SH-SY5Y (cell line): Measurements from ENCODE around the gene HTR3B.
A peak's percentile ranks its signal among the peaks of the same experiment; 100 is the strongest.

Experiments used
- GATA2 ChIP-seq: IDR thresholded peaks from 2 replicates; pipeline ENCODE4 v1.6.1; 2011; ENCODE audit warnings: mild to moderate bottlenecking, low read depth, low read length
- GATA3 ChIP-seq: IDR thresholded peaks from 2 replicates; pipeline ENCODE4 v1.6.1; 2011; ENCODE audit warnings: low read depth, mild to moderate bottlenecking, low read length, moderate library complexity

Gene HTR3B

DNA sequence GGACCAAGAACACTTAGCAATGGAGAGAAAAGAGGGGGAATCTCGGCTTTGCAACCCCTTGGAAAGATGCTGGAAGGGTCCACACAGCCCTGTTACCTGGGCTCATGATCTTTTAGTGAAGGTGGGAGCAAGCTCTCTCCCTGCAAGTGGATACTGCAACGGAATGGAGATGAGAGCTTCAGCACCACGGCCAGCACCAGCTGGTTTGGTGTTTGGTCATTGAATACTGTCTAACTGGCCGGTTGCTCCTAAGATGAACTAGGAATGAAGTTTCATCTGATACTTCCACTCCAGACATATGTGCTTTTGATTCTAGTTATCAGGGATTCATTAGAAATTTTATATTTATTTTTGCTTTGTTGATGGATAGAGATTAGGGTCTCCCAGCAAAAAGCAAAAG, 86.6 kb downstream of the HTR3B start:
- TF ChIP-seq GATA3 (no peak), GATA2 (no peak)

DNA sequence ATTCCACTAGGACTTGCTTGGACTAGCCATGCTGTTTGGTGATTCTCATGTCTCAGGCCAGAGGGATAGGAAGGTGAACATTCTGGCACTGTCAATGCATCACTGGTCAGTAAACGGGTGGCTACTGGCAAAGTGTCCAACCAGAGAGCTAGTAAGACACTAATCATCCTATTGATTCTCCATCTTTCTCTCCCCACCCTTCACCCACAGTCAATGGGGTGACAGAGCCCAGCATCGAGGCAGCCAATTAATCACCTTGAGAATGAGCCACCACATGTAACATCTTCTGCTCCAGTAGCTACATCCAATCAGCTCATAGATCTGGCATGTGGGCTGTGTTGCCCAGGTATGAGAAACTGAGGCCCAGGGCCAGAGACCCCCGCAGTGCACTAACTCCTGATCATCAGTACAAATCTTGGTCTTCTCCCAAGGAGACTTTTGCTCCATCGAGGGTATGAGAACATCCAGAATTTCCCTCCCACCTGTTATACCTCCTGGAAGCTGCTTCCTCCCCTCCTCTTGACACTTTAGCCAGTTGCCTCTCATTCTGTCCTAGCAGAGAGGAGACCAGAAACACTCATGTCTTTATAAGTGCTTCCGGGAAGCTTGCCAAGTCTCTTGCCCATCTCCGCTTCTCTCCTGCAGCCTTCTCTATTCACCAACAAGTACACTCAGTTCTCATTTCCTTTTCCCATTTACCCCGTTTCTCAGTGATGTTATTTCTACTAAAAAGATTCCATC, 87.3 kb downstream of the HTR3B start:
- TF ChIP-seq GATA3: no peak
- TF ChIP-seq GATA2: no peak

DNA sequence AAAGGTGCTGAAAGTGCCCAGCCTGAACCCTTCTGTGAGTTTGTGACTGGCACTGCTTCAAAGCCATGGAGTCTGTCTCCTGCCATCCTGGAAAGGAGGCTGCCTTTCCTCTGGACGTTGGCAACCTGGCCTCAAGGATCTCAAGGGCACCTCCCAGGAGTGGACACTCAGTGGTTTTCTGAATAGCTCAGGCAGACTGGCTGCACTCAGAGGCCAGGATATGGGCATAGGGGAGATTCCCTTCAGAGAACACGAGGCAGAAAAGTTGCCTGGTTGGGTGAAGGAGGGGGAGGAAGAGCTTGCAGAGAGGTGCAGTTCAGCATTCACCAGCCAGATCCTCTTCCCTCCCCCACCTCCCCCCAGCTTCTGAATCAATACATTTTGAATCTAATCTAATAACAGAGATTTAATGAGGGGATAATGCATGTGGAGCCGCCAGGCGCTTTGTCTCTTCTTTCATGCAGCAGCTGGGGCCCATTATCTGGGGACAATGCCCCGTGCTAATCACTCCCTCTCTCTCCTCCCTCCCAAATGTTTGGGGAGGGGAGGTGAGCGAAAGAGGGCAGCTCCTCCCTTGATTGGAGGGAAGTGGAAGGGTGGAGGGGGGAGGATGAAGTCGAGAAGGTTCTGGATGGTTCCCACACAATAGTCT, 88.0 kb downstream of the HTR3B start:
- TF ChIP-seq GATA2: no peak
- no peak for TF ChIP-seq GATA3

DNA sequence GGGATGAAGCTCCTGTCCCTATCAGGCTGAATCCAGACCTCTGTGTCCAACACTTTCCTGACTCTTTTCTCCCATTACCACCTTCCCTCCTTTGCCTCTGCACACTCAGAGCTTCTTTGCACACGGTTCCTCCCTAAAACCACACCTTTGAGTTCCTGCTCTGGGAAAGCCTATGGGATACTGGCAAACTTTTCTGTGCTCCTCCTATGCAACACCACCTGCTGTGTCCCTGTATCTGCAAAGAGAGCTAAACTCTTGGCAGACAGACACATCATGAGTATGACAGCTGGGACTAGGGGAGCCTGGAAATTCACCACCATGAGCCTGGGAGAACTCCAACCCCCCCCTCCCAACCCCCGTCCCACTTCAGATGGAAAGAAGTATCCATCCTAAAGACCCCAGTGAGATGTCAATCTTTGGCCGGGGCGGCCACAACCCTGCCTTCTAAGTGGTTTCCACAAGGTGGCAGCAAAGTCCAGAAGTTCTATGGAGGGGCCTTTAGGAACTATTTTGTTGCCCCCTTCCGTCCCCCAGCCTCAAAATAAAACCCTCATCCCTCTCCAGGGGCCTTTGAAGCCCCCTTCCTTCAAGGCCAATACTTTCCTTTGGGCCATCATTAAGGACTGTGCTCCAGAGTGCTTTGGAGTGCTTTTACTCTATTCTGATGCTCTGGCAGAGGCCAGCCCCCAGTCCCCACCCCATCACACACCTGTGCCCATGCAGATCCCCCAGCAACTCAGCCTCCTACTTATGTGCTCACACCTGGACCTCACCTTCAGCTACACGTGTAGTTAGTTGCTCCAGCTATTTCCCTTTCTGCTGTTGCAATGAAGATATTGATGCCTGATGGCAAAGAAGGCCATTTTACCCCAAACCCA, 89.7 kb downstream of the HTR3B start:
- TF ChIP-seq GATA2 (peak; percentile 28; the same call in 1 of the 2 replicates), GATA3 (no peak)
